GM15510 (cell line): ENCODE results near the gene ZNF724.

ENCODE experiments used
- POLR2A ChIP-seq: IDR thresholded peaks from 3 replicates; pipeline ENCODE4 v1.6.1; 2011; ENCODE audit warnings: borderline replicate concordance; ENCODE audit not compliant: insufficient read length; ENCODE audit errors: extremely low read depth

Gene ZNF724

DNA sequence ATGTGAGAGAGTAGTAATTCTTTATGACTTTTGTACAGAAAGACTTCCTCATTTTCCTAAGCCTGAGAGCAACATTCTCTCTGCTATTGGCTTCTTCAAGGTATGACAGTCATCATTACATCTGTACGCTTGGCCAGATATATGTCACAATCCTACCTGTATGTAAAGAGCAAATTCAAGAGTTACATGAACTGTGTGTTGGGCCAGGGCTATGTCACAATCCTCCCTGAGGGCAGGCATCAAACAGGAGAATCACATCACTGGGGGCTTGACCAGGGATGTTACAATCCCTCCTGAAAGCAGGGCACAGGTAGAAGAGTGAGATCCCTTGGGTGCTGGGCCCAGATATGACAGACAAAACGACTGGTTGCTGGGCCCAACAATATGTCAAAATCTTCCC, 9.8 kb upstream of the ZNF724 start:
- no peak for TF ChIP-seq POLR2A

DNA sequence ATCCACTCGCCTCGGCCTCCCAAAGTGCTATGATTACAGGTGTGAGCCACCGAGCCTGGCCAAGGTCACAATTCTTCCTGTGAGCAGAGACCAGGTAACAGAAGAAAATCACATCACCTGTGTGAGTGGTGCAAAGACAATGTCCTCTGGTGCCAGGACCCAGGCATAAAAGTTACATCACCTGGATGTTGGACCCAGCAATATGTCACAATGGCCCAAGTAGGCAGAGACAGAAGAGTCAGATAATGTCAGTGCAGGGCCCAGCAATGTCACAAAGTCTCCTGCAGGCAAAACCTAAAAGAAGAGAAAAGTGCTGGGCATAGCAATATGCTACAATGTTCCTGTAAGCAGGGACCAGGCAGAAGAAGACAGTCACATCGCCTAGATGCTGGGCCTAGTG, 5.5 kb upstream of the ZNF724 start:
- no peak for TF ChIP-seq POLR2A

DNA sequence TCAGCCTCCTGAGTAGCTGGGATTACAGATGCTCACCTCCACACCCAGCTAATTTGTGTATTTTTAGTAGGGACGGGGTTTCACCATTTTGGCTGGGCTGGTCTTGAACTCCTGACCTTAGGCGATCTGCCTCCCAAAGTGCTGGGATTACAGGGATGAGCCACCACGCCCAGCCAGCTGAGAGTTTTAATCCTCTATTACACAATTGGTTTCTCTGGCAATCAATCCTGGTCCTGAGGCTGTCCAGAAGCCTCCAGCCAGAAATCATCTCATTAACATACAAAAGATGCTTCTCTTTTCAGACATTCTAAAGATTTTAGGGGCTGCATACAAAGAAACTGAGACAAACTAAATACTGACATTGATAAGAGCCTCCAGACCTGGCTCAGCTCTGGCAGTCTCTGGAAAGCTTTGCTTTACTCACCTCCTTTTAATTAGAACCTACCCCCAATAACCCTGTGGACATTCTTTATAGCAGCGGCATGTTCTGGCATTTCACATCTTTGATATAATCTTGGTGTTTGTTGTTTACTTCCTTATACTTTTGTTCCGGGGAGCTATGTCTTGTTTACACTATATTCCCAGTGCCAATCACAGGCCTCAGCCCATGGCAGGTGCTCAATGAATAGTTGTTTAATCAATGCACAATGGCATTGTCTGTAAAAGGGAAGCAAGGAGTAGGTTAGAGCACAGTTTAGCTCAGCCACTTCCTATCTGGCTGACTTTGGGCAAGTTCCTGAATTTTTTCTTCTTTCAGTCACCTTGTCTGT, 4.1 kb upstream of the ZNF724 start:
- TF ChIP-seq POLR2A: no peak

DNA sequence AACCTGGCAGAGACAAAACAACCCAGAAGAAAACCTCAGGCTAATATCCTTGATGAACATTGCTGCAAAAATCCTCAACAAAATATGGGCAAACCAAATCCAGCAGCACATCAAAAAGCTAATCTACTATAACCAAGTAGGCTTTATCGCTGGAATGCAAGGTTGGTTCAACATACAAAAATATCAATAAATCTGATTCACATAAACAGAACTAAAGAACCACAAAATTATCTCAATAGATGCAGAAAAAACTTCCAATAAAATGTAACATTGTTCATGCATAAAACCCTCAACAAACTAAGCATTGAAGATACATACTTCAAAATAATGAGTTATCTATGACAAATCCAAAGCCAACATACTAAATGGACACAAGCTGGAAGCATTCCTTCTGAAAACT, 8.8 kb downstream of the ZNF724 start:
- TF ChIP-seq POLR2A: no peak

DNA sequence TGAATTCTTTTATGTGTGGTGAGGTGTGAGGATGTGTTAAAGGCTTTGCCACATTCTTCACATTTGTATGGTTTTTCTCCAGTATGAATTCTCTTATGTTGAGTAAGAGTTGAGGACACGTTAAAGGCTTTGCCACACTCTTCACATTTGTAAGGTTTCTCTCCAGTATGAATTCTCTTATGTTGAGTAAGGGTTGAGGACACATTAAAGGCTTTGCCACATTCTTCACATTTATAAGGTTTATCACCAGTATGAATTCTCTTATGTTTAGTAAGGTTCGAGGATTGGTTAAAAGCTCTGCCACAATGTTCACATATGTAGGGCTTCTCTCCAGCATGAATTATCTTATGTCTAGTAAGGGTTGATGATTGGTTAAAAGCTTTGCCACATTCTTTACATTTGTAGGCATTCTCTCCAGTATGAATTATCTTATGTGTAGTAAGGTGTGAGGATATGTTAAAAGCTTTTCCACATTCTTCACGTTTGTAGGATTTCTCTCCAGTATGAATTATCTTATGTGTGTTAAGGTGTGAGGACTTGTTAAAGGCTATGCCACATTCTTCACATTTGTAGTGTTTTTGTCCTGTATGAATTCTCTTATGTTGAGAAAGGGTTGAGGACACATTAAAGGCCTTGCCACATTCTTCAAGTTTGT, 27.1 kb downstream of the ZNF724 start:
- TF ChIP-seq POLR2A: no peak

DNA sequence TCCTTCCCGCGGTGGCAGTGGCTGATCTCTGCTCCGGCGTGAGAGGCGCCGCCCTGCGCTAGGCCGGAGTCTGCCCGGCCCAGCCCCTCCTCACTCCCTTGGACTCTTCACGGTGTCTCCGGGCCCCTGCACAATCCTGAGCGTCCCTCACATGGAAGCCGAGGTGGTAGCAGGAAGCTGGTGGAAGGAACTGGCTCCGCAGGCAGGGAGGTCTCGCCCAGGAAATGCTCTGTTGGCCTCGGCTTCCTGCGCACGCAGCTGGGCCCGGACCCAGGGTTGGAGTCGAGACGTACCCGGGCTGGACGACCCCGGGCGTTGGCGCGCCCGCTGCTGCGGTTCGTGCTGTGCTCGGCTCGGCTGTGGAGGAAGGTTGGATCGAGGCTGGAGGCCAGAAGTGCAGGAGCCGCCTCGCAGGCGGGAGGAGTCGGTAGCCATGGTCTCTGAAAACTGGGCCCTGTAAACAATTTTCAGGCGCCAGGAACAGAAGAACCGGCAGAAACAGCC, 46.3 kb downstream of the ZNF724 start:
- no peak for TF ChIP-seq POLR2A

DNA sequence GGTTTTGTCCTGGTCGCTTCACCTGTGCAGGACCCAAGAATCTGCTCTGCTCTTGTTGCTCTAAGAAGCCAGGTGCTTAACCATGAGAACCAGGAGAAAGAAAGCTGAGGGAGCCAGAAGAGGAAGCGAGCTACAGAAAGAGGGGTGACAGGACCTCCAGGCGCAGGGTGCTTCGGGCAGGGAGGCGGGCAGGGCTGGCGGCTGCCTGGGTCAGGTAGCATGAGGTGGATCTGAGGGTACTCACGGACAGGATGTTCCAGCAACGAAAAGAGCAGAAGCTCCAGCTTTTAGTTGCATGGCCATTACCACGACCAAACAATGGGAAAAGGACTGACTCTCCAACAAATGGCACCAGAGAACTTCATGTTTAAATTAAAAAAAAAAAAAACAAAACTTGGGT, 59.9 kb downstream of the ZNF724 start:
- TF ChIP-seq POLR2A: no peak

DNA sequence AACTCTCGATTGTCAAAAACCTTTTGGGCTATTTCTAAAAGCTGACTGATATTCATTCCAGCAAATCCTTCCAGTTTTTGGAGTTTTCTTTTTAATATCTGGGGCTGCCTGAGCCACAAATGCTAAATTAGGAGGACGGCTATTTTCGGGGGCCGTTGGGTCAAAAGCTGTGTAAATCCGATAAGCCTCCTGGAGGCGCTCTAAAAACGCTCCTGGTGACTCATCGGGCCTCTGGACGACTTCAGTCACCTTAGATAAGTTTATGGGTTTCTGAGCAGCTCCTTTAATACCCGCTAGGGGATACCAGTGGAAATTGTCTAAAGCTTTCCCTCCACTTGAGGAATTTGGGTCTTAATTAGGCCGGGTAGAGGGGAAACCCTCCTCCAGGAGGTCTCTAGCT, 66.9 kb downstream of the ZNF724 start:
- no peak for TF ChIP-seq POLR2A
